Subcutaneous adipose tissue (tissue), 4 donors: Measurements from ENCODE around the gene NKX2-2. TPM values are rescaled to one million over a fixed set of nuclear protein-coding genes. Genes with fewer than 3 reads are reported as not detected.

Source experiments
- total RNA-seq, 4 donors: library from RNA; depleted of rRNA; stranded (reverse); fragments of >200 nt; gene quantifications; one replicate each; pipeline ENCODE4 v1.1.0, GENCODE V29; 2016
- TF ChIP-seq, protein P1 (sequence below): fragments of 450-650 bp; IDR thresholded peaks from one replicate; pipeline ENCODE4 v1.5.1; 2016; ENCODE audit warnings: low read depth, mild to moderate bottlenecking, control low read depth, antibody characterized with exemption, moderate library complexity

NKX2-2 gene
- total RNA-seq, 4 donors from 2014 or later: not detected

DNA sequence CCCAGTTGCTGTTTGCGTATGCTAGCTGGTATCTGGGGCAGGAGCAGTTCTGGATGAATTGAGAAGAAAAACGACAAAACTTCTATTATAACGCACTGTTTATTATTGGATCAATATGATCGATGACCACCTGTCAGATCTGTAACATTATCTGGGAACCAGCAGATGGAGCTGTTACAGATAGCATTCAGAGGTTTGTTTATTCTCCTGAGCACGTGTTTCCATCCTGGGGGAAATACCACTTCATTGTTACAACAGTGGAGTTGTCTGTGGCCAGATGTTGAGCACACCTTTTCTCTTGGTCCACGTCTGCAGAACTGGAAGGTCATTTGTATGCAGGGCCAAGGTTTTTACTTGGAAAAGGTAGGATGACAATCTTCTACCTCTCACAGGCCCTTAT is 16.0 kb upstream of the NKX2-2 start:
- TF ChIP-seq, protein P1, sequence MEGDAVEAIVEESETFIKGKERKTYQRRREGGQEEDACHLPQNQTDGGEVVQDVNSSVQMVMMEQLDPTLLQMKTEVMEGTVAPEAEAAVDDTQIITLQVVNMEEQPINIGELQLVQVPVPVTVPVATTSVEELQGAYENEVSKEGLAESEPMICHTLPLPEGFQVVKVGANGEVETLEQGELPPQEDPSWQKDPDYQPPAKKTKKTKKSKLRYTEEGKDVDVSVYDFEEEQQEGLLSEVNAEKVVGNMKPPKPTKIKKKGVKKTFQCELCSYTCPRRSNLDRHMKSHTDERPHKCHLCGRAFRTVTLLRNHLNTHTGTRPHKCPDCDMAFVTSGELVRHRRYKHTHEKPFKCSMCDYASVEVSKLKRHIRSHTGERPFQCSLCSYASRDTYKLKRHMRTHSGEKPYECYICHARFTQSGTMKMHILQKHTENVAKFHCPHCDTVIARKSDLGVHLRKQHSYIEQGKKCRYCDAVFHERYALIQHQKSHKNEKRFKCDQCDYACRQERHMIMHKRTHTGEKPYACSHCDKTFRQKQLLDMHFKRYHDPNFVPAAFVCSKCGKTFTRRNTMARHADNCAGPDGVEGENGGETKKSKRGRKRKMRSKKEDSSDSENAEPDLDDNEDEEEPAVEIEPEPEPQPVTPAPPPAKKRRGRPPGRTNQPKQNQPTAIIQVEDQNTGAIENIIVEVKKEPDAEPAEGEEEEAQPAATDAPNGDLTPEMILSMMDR: no peak

DNA sequence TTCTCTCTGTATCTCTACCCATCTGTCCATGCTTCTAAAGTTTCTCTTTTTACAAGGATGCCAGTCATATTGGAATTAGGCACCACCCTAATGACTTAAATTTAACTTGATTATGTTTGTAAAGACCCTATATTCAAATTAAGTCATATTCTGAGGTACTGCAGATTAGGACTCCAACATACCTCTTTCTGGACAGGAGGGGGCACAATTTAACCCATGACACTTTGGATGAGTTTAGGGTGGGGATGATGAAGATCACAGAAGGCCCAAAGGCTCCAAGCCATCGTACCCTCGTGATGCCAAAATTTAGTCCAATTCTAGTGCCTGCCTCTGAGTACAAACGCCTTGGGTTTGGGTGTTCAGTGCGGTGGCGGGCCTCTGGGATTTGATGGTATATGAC is 15.0 kb upstream of the NKX2-2 start:
- TF ChIP-seq, protein P1: no peak

DNA sequence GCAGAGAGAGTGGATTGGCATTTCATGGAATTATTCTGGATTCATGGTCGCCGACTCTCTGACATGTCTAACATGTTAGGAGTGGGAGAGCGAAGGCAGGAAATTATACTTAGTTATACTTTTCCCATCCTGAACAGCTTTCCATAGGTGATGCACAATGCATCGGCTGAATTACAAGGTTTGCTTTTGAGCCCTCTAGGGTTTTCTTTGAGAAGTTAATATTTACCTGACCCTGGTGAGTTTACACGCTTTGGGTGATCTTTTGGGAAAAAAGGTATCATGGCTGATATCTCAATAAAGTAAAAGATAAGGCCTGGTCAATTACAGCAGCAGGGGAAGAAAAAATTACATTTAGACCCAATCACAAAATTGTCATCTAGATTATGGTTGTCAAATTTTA is 14.0 kb upstream of the NKX2-2 start:
- TF ChIP-seq, protein P1: no peak

DNA sequence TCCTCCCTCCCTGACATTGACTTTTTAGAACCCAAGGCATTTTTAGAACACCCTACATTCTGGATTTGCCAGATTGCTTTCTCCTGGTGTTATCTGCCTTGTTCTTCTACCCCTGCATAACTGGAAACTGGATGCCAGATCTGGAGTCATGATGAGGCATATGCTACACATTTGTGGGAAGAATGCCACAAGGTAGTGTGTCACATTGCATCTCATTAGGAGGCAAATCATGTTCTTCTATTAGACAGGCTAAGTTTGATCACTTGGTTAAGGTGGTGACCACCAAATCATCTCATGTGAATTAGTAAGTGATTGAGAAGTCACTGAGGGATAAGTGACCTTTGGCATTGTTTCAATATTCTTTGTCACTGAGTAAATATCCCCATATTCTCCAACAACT is 12.9 kb upstream of the NKX2-2 start:
- TF ChIP-seq, protein P1: no peak

DNA sequence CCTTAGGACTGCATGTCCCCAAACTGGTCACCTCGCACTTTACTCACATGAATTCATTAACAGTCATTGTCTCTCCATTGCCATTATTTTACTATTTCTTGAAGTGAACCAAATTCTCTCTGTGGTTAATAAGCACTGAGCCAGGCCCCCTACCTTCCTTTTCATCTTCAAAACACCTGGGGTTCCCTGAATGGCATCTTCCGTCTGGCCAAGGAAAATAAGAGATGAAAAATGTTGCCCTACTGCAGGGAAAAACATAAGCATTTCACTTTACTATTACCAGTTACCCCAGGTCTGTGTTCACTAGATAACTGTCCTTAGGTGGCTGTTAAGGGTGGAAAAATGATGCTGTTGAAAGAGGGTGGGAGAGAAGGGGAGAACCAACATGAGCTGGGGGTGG is 10.0 kb upstream of the NKX2-2 start:
- TF ChIP-seq, protein P1: no peak

DNA sequence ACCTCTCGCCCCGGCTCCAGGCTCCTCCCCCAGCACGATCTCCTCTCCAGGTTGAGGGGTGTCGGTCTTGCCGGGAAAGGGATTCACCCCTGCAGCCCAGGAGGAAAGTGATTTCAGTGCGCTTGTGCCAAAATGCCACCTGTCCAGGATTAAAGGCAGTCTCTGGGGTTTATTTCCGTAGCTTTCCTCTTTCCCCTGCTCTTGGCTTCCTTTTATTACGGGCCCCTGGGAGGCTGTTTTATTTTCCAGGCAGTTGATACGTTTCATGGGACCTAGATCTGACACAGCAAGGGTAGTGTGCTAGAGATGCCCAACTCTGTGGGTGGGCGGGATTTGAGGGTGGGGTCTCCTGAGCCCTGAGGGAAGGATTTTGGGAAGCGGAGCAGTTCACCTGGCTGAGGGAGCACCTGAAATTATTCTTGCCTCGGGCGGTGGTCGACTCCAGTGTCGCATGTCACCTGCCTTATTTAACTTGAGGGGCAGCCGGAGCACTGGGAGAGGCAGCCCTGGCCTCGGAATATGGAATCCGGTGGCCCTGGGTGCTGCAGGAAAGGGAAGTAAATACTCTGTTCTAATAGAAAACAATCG is 9.5 kb upstream of the NKX2-2 start:
- TF ChIP-seq, protein P1: no peak

DNA sequence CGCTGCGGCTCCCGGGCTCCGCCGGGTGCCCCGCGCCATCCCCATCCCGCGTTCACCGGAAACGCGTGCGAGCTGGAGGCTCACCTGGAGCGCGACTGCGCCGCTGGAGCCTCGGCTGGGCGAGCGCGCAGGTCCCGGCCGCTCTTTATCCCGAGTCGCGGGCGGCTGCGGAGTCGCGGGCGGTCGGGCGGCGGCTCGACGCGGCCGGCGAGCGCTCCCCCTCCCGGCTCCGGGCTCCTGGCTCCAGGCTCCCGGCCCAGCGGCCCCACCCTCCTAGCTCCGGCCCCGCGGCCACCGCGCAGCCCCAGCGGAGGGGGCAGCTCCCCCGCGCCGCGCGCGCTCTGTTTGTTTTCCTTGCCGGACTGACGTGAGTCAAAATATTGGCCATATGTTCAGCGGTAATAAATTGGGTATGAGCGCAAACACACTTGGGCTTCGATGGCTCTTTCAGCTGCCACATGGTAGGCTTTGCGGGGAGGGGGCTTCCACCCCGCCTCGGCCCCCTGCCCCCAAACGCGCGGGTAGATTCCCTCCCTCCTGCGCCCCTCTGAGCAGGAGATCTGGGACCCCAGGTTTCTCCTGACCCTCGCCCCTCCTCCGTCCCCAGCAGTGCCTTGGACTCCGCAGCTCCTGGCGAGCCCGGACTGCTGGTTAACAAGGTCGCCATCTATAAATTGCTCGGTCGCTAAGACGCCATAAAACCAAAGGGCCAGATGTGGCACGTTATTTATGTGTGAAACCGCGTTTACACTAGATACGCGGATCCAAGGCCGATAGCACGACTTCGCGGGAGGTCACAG is 8.8 kb upstream of the NKX2-2 start:
- TF ChIP-seq, protein P1: no peak
